Progenitor cell of endocrine pancreas (in vitro differentiated cells): ENCODE measurements around the gene MRPL54. TPM values are rescaled to one million over a fixed set of nuclear protein-coding genes. Genes with fewer than 3 reads are reported as not detected.

Experiments
- DNase-seq: peaks from one replicate; pipeline ENCODE4 v3.0.0; 2021; ENCODE audit warnings: low spot score; ENCODE audit not compliant: unreplicated experiment
- H3K27ac Mint-ChIP-seq: 2 replicates; pipeline ENCODE4 v1.8.0; 2021; ENCODE audit warnings: mild to moderate bottlenecking, moderate library complexity, mixed read lengths
- H3K27me3 Mint-ChIP-seq: 2 replicates; pipeline ENCODE4 v1.8.0; 2021; ENCODE audit warnings: mixed read lengths
- H3K36me3 Mint-ChIP-seq: 2 replicates; pipeline ENCODE4 v1.8.0; 2022; ENCODE audit warnings: mixed read lengths; ENCODE audit not compliant: insufficient read depth
- H3K4me1 Mint-ChIP-seq: 2 replicates; pipeline ENCODE4 v1.8.0; 2021; ENCODE audit warnings: low read depth, mixed read lengths
- H3K4me3 Mint-ChIP-seq: 2 replicates; pipeline ENCODE4 v1.8.0; 2021; ENCODE audit warnings: low read depth, mild to moderate bottlenecking, moderate library complexity, mixed read lengths
- H3K9me3 Mint-ChIP-seq: 2 replicates; pipeline ENCODE4 v1.8.0; 2021; ENCODE audit warnings: low read depth, mixed read lengths
- total RNA-seq: library from RNA; stranded (reverse); gene quantifications from 2 replicates; pipeline ENCODE4 v1.2.1, GENCODE V29; 2021
- TF ChIP-seq, protein P1 (sequence below): fragments of 200-600 bp; sonication (generic); IDR thresholded peaks from one replicate; pipeline ENCODE4 v1.5.0; 2021; ENCODE audit warnings: antibody characterized with exemption, mild to moderate bottlenecking; ENCODE audit not compliant: unreplicated experiment

Gene MRPL54
- total RNA-seq, 1 donor from 2014 or later: 39.8 TPM

GRCh38 chr19:3803986-3804385 lies 41.5 kb downstream of the MRPL54 start:
- Mint-ChIP-seq H3K27me3 (peaks cover 42% of the 10 kb centered on the region), H3K4me1 (no peaks in the 10 kb centered on the region), H3K36me3 (no peaks in the 10 kb centered on the region), H3K27ac (no peak overlapping the region), H3K4me3 (no peak overlapping the region), H3K9me3 (no peaks in the 10 kb centered on the region)
- TF ChIP-seq, protein P1, sequence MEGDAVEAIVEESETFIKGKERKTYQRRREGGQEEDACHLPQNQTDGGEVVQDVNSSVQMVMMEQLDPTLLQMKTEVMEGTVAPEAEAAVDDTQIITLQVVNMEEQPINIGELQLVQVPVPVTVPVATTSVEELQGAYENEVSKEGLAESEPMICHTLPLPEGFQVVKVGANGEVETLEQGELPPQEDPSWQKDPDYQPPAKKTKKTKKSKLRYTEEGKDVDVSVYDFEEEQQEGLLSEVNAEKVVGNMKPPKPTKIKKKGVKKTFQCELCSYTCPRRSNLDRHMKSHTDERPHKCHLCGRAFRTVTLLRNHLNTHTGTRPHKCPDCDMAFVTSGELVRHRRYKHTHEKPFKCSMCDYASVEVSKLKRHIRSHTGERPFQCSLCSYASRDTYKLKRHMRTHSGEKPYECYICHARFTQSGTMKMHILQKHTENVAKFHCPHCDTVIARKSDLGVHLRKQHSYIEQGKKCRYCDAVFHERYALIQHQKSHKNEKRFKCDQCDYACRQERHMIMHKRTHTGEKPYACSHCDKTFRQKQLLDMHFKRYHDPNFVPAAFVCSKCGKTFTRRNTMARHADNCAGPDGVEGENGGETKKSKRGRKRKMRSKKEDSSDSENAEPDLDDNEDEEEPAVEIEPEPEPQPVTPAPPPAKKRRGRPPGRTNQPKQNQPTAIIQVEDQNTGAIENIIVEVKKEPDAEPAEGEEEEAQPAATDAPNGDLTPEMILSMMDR: no peak
- no peak for DNase-seq

DNA sequence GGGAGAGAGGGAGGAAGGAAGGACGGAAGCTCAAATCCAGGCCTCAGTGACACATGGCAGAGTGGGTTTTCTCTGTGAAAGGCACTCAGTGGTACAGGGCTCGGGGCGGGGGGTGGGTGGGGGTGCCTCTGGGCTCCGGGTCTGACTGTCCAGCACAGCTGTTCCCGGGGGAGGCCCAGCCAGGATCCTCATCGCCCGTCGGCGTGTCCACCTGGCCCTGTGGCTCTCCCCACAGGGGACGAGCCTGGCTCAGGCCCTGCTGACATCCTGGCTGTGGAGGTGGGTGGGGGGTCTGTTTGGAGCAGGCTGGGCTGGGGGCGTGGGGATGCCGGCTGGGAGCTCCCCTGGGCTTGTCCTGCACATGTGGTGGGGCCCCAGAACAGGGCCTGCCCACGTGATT lies 41.9 kb downstream of the MRPL54 start:
- Mint-ChIP-seq H3K27ac (no peak overlapping the region), H3K27me3 (peaks cover 38% of the 10 kb centered on the region)

DNA sequence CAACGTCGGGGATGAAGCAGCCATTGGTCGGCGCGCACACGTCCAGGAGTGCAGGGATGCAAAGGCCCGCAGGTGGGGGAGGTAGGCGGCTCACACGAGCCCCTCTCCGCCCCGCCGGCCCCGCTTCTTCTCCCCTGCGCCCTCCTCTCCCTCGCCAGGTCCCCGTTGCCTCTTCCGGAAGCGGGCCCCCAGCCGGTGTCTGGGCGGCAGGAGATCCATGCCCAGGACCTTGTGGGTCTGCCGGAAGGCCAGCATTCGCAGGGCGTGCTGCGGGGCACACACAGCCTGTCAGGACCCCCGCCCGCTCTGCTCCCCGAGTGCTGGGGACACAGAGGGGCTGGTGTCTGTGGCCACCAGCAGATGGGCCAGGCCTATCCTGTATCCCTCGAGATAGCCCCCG lies 43.4 kb downstream of the MRPL54 start:
- no peaks in the 10 kb centered on the region for H3K9me3 Mint-ChIP-seq
- no peak overlapping the region for H3K27ac Mint-ChIP-seq
- TF ChIP-seq, protein P1: no peak
- H3K4me1 Mint-ChIP-seq: no peaks in the 10 kb centered on the region
- no peak overlapping the region for H3K4me3 Mint-ChIP-seq
- no peaks in the 10 kb centered on the region for H3K36me3 Mint-ChIP-seq
- DNase-seq: no peak
- peaks cover 31% of the 10 kb centered on the region for H3K27me3 Mint-ChIP-seq

More for the DNA sequence above, 41.9 kb downstream of the MRPL54 start:
- Mint-ChIP-seq H3K36me3 (no peaks in the 10 kb centered on the region), H3K4me3 (no peak overlapping the region), H3K4me1 (no peaks in the 10 kb centered on the region), H3K9me3 (no peaks in the 10 kb centered on the region)
- TF ChIP-seq, protein P1: no peak
- no peak for DNase-seq

- Mint-ChIP-seq H3K27me3 (peaks cover 19% of the 10 kb centered on the region), H3K27ac (no peak overlapping the region), H3K4me3 (no peak overlapping the region), H3K9me3 (no peaks in the 10 kb centered on the region), H3K4me1 (no peaks in the 10 kb centered on the region), H3K36me3 (no peaks in the 10 kb centered on the region)
- TF ChIP-seq, protein P1: no peak
- DNase-seq: no peak
Measured at GRCh38 chr19:3807131-3807480, 44.6 kb downstream of the MRPL54 start.

DNA sequence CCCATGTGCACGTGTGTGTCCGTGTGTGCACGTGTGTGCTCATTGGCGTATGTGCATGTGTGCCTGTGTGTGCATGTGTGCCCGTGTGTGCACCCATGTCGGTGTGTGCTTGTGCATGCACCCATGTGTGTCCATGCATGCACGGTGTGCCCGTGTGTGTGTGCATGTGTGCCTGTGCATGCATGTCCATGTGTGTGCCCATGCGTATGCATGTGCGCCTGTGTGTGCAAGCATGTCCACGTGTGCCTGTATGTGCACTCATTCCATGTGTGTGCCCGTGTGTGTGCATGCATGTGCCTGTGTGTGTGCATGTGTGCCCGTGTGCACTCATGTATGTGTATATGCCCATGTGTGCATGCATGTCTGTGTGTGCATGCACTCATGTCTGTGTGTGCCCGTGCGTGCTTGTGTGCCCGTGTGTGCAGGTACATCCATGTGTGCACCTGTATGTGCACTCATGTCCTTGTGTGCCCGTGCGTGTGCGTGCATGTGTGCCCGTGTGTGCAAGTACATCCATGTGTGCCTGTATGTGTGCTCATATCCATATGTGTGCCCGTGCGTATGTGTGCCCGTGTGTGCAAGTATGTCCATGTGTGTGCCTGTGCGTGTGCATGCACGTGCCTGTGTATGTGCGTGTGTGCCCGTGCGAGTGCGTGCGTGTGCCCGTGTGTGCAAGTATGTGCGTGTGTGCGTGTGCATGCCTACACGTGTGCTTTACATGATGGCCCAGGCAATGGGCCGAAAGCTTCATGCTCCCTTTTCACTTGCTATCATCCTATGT lies 45.3 kb downstream of the MRPL54 start:
- H3K4me1 Mint-ChIP-seq: no peaks in the 10 kb centered on the region
- no peak overlapping the region for H3K27ac Mint-ChIP-seq
- H3K4me3 Mint-ChIP-seq: no peak overlapping the region
- H3K36me3 Mint-ChIP-seq: no peaks in the 10 kb centered on the region
- H3K27me3 Mint-ChIP-seq: peaks cover 12% of the 10 kb centered on the region
- TF ChIP-seq, protein P1: no peak
- no peak for DNase-seq
- H3K9me3 Mint-ChIP-seq: no peaks in the 10 kb centered on the region
